ENCODE results near the gene TMEM198.

GRCh38 chr2:219556413-219556812, 12.6 kb downstream of the TMEM198 start:
- TF ChIP-seq CTCF (IDR thresholded peaks at IDR 0.05) (no peak), POLR2A (IDR thresholded peaks at IDR 0.05) (no peak)
